Smooth muscle cell (in vitro differentiated cells): ENCODE results near the gene DNAH6. TPM values are rescaled to one million over a fixed set of nuclear protein-coding genes. Genes with fewer than 3 reads are reported as not detected.

Experiments used
- DNase-seq: peaks from one replicate; lab custom pipeline; 2025; ENCODE audit not compliant: unreplicated experiment; lab: John Stamatoyannopoulos, UW
- H2AFZ ChIP-seq: fragments of 200-600 bp; sonication (generic); 2 replicates; pipeline ENCODE4 v1.6.0; 2016; ENCODE audit warnings: antibody characterized with exemption, low read depth, mild to moderate bottlenecking
- H3F3A ChIP-seq: fragments of 200-600 bp; sonication (generic); 2 replicates; pipeline ENCODE4 v1.6.0; 2017; ENCODE audit warnings: antibody characterized with exemption, low read depth
- H3K27ac ChIP-seq: fragments of 200-600 bp; sonication (generic); 2 replicates; pipeline ENCODE4 v1.5.1; 2016; ENCODE audit warnings: low read depth, mild to moderate bottlenecking
- H3K27me3 ChIP-seq: fragments of 200-600 bp; sonication (generic); 2 replicates; pipeline ENCODE4 v1.6.1; 2016; ENCODE audit warnings: low read depth, mild to moderate bottlenecking
- H3K36me3 ChIP-seq: fragments of 200-600 bp; sonication (generic); 2 replicates; pipeline ENCODE4 v1.5.1; 2016; ENCODE audit warnings: low read depth
- H3K4me1 ChIP-seq: fragments of 200-600 bp; sonication (generic); 2 replicates; pipeline ENCODE4 v1.5.1; 2016; ENCODE audit warnings: low read depth
- H3K4me2 ChIP-seq: fragments of 200-600 bp; sonication (generic); 2 replicates; pipeline ENCODE4 v1.6.0; 2016; ENCODE audit warnings: mild to moderate bottlenecking
- H3K4me3 ChIP-seq: fragments of 200-600 bp; sonication (generic); 2 replicates; pipeline ENCODE4 v1.5.1; 2016; ENCODE audit warnings: mild to moderate bottlenecking
- H3K79me2 ChIP-seq: fragments of 200-600 bp; sonication (generic); 2 replicates; pipeline ENCODE4 v1.6.0; 2016; ENCODE audit warnings: low read depth, mild to moderate bottlenecking
- H3K9ac ChIP-seq: fragments of 200-600 bp; sonication (generic); 2 replicates; pipeline ENCODE4 v1.6.0; 2016; ENCODE audit warnings: low read depth
- H3K9me3 ChIP-seq: fragments of 200-600 bp; sonication (generic); replicated peaks from 2 replicates; pipeline ENCODE4 v1.5.1; 2016; ENCODE audit warnings: low read depth
- H4K20me1 ChIP-seq: fragments of 200-600 bp; sonication (generic); 2 replicates; pipeline ENCODE4 v1.6.0; 2016; ENCODE audit warnings: low read depth
- WGBS: methylation state at CpG from one replicate; pipeline ENCODE4 v1.1.7; 2016; ENCODE audit warnings: low lambda C conversion rate; 5-methylcytosine and 5-hydroxymethylcytosine counted together
- polyA plus RNA-seq: library from polyadenylated mRNA; unstranded; fragments of >200 nt; fragmentation: Nextera tagmentation; extraction: Ambion mirVana; gene quantifications from 2 replicates; pipeline ENCODE4 v1.2.1, GENCODE V29; 2016
- total RNA-seq: library from RNA; depleted of rRNA; stranded (reverse); fragments of >200 nt; gene quantifications from 2 replicates; pipeline ENCODE4 v1.2.3, GENCODE V29; 2014
- TF ChIP-seq, protein P1 (sequence below): fragments of 200-600 bp; sonication (generic); IDR thresholded peaks from 2 replicates; pipeline ENCODE4 v1.5.1; 2017; ENCODE audit warnings: borderline replicate concordance, mild to moderate bottlenecking, antibody characterized with exemption; ENCODE audit not compliant: insufficient read depth, poor library complexity, severe bottlenecking

Gene DNAH6
- total and polyA plus RNA-seq, 2 experiments from 2014 or later: 0.27 to 0.96 TPM

DNA sequence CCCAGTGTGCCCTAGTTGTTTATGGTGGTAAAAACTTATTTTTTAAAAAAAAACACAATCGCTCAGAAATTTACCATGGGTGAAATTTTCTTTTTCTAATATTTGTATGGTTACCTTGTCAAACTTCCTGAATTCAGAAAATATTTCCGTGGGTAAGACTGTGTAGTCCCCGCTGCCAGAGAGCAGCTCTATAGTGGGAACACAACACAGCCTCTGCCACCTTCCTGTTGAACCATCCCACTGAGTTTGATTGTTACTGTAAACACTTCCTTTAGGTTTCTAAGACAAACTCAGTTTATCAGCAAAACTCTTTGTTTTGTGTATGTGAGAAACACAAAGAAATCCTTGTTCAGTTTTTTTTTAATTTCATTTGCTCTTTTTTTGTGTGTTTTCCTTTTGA lies 17.9 kb downstream of the DNAH6 start:
- TF ChIP-seq, protein P1, sequence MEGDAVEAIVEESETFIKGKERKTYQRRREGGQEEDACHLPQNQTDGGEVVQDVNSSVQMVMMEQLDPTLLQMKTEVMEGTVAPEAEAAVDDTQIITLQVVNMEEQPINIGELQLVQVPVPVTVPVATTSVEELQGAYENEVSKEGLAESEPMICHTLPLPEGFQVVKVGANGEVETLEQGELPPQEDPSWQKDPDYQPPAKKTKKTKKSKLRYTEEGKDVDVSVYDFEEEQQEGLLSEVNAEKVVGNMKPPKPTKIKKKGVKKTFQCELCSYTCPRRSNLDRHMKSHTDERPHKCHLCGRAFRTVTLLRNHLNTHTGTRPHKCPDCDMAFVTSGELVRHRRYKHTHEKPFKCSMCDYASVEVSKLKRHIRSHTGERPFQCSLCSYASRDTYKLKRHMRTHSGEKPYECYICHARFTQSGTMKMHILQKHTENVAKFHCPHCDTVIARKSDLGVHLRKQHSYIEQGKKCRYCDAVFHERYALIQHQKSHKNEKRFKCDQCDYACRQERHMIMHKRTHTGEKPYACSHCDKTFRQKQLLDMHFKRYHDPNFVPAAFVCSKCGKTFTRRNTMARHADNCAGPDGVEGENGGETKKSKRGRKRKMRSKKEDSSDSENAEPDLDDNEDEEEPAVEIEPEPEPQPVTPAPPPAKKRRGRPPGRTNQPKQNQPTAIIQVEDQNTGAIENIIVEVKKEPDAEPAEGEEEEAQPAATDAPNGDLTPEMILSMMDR: no peak
- H3K27me3 ChIP-seq: no peaks in the 10 kb centered on the region

DNA sequence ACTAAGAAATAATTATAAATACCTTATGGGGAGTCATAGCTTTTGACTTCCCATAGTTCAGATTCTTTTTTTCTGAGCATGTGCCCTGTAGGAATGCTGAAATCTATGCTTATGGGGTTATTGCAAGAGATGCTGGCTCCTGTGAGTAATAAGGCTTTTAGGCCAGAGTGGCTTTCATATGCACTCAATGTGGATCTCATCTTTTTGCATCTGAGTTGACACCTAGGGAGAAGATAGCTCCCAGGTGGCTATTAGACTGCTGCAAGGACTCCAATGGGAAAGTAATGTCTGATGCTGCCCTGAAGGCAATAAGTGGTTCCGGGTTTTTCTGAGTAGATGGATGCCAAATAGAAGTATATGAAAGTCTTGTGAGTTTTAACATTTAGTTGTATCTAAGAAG lies 21.0 kb downstream of the DNAH6 start:
- TF ChIP-seq, protein P1: no peak
- 92% methylated on average over 1 of the region's 1 CpG for WGBS
- H3K4me1 ChIP-seq: no peaks in the 10 kb centered on the region

More for the DNA sequence above, 17.9 kb downstream of the DNAH6 start:
- Histone ChIP-seq H4K20me1 (no peaks in the 10 kb centered on the region), H2AFZ (no peak overlapping the region), H3K9ac (no peak overlapping the region), H3K9me3 (no peaks in the 10 kb centered on the region), H3F3A (no peaks in the 10 kb centered on the region), H3K4me1 (no peaks in the 10 kb centered on the region), H3K79me2 (no peaks in the 10 kb centered on the region), H3K4me3 (no peak overlapping the region), H3K36me3 (no peaks in the 10 kb centered on the region), H3K4me2 (no peak overlapping the region), H3K27ac (no peak overlapping the region)
- WGBS: 69% methylated on average over 3 of the region's 3 CpGs
- no peak for DNase-seq

DNA sequence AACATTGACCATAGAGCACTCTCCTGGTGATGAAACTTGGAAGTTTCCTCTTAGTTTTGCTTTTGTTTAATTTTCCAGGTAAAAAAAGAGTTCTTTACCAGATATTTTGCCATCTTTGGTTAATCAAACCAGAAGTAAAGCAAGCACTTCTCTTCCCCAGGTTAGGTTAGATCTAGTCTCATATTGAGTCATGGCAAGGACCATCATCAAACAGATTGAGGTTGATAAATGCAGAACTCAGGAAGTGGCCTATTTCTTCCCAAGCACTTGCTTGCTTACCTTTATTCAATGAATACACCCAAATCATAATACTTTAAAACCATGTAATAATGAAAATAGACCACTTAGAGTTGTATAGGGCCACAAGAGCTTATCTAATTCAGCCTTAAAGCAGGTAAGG lies 23.4 kb downstream of the DNAH6 start:
- Histone ChIP-seq H3F3A (no peaks in the 10 kb centered on the region), H2AFZ (no peak overlapping the region), H3K27me3 (no peaks in the 10 kb centered on the region), H3K4me2 (no peak overlapping the region), H3K4me3 (no peak overlapping the region), H3K9ac (no peak overlapping the region), H3K79me2 (no peaks in the 10 kb centered on the region), H3K36me3 (no peaks in the 10 kb centered on the region), H3K27ac (no peak overlapping the region), H3K4me1 (no peaks in the 10 kb centered on the region), H4K20me1 (no peaks in the 10 kb centered on the region), H3K9me3 (no peaks in the 10 kb centered on the region)
- DNase-seq: no peak
- TF ChIP-seq, protein P1: no peak

More for the DNA sequence above, 21.0 kb downstream of the DNAH6 start:
- Histone ChIP-seq H4K20me1 (no peaks in the 10 kb centered on the region), H3K36me3 (no peaks in the 10 kb centered on the region), H3F3A (no peaks in the 10 kb centered on the region), H3K9me3 (no peaks in the 10 kb centered on the region), H3K27me3 (no peaks in the 10 kb centered on the region), H3K4me2 (no peak overlapping the region), H3K27ac (no peak overlapping the region), H3K79me2 (no peaks in the 10 kb centered on the region), H3K4me3 (no peak overlapping the region), H2AFZ (no peak overlapping the region), H3K9ac (no peak overlapping the region)
- DNase-seq: no peak

DNA sequence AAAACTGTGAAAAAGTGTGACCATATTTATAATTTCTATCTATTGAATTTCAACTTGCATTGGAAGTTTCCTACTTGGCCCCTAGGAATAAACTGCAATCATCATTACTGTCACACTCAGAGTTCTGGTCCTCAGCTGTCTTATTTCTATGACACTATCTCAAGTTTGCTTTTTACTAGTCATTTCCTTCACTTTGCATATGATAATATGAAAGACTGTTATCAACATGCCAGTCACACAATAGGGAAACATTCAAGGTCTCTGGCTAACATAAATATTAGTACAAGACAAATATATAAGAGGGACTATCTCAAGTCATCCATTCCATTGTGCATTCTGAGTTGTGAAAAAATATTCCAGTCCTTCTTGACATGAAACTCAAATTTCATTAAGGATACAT lies 28.7 kb downstream of the DNAH6 start:
- no peaks in the 10 kb centered on the region for H3K79me2 ChIP-seq
- H3F3A ChIP-seq: no peaks in the 10 kb centered on the region
- no peaks in the 10 kb centered on the region for H3K27me3 ChIP-seq
- no peak overlapping the region for H3K9ac ChIP-seq
- no peaks in the 10 kb centered on the region for H3K4me1 ChIP-seq
- DNase-seq: no peak
- no peak overlapping the region for H3K4me2 ChIP-seq
- H3K27ac ChIP-seq: no peak overlapping the region
- no peak overlapping the region for H3K4me3 ChIP-seq
- H2AFZ ChIP-seq: no peak overlapping the region
- H3K9me3 ChIP-seq: no peaks in the 10 kb centered on the region
- TF ChIP-seq, protein P1: no peak
- H3K36me3 ChIP-seq: no peaks in the 10 kb centered on the region
- no peaks in the 10 kb centered on the region for H4K20me1 ChIP-seq
